GM10266 (cell line): ENCODE measurements around the gene XPA.

Source experiments
- DNase-seq: peaks from one replicate; pipeline ENCODE4 v3.0.0; 2012; ENCODE audit errors: extremely low spot score
- CTCF ChIP-seq: IDR thresholded peaks from 2 replicates; pipeline ENCODE4 v1.5.1; 2012; ENCODE audit warnings: mild to moderate bottlenecking, low read depth; ENCODE audit not compliant: control insufficient read depth, insufficient read depth; ENCODE audit errors: missing control alignments

XPA gene

GRCh38 chr9:97627624-97628023, 69.5 kb downstream of the XPA start:
- DNase-seq = no peak
- no peak for TF ChIP-seq CTCF

GRCh38 chr9:97625620-97626019, 71.5 kb downstream of the XPA start:
- DNase-seq = no peak
- TF ChIP-seq CTCF = no peak
